Measurements from ENCODE around the gene GPC2.

Gene GPC2

GRCh38 chr7:100195222-100195621 lies 18.0 kb upstream of the GPC2 start:
- TF ChIP-seq POLR2AphosphoS5 (IDR thresholded peaks at IDR 0.05; ENCODE audit: low read depth, low read length), result no peak

GRCh38 chr7:100192969-100193368 lies 15.8 kb upstream of the GPC2 start:
- TF ChIP-seq FOXP2 (optimal IDR thresholded peaks at IDR 0.05; ENCODE audit: borderline replicate concordance, extremely low read depth, extremely low read length, insufficient read depth) (no peak), REST (IDR thresholded peaks at IDR 0.05; ENCODE audit: insufficient read depth in 1 of 2, low read depth in 2 of 2, low read length in 2 of 2) (no peak), POLR2AphosphoS5 (IDR thresholded peaks at IDR 0.05; ENCODE audit: low read depth, low read length) (no peak), SIN3A (IDR thresholded peaks at IDR 0.05; ENCODE audit: borderline replicate concordance, insufficient read depth, low read length) (no peak), TAF1 (IDR thresholded peaks at IDR 0.05; ENCODE audit: borderline replicate concordance, insufficient read depth, low read length) (no peak)

- no peak for TF ChIP-seq SIN3A (IDR thresholded peaks at IDR 0.05; ENCODE audit: borderline replicate concordance, insufficient read depth, low read length)
- TF ChIP-seq REST (IDR thresholded peaks at IDR 0.05; ENCODE audit: insufficient read depth in 1 of 2, low read depth in 2 of 2, low read length in 2 of 2), result no peak
- no peak for TF ChIP-seq POLR2AphosphoS5 (IDR thresholded peaks at IDR 0.05; ENCODE audit: low read depth, low read length)
- TF ChIP-seq FOXP2 (optimal IDR thresholded peaks at IDR 0.05; ENCODE audit: borderline replicate concordance, extremely low read depth, extremely low read length, insufficient read depth), result no peak
- no peak for TF ChIP-seq TAF1 (IDR thresholded peaks at IDR 0.05; ENCODE audit: borderline replicate concordance, insufficient read depth, low read length)
These were observed 14.6 kb upstream of the GPC2 start for GRCh38 chr7:100191775-100192174.

- TF ChIP-seq SIN3A (IDR thresholded peaks at IDR 0.05; ENCODE audit: borderline replicate concordance, insufficient read depth, low read length), result no peak
- TF ChIP-seq REST (IDR thresholded peaks at IDR 0.05; ENCODE audit: insufficient read depth in 1 of 2, low read depth in 2 of 2, low read length in 2 of 2), result no peak
- TF ChIP-seq FOXP2 (optimal IDR thresholded peaks at IDR 0.05; ENCODE audit: borderline replicate concordance, extremely low read depth, extremely low read length, insufficient read depth), result no peak
- no peak for TF ChIP-seq POLR2AphosphoS5 (IDR thresholded peaks at IDR 0.05; ENCODE audit: low read depth, low read length)
- TF ChIP-seq TAF1 (IDR thresholded peaks at IDR 0.05; ENCODE audit: borderline replicate concordance, insufficient read depth, low read length), result no peak
These were observed 13.0 kb upstream of the GPC2 start for GRCh38 chr7:100190048-100190711.

GRCh38 chr7:100189061-100189460 lies 11.9 kb upstream of the GPC2 start:
- TF ChIP-seq FOXP2 (optimal IDR thresholded peaks at IDR 0.05; ENCODE audit: borderline replicate concordance, extremely low read depth, extremely low read length, insufficient read depth), result no peak
- no peak for TF ChIP-seq POLR2AphosphoS5 (IDR thresholded peaks at IDR 0.05; ENCODE audit: low read depth, low read length)
- no peak for TF ChIP-seq TAF1 (IDR thresholded peaks at IDR 0.05; ENCODE audit: borderline replicate concordance, insufficient read depth, low read length)
- no peak for TF ChIP-seq REST (IDR thresholded peaks at IDR 0.05; ENCODE audit: insufficient read depth in 1 of 2, low read depth in 2 of 2, low read length in 2 of 2)
- no peak for TF ChIP-seq SIN3A (IDR thresholded peaks at IDR 0.05; ENCODE audit: borderline replicate concordance, insufficient read depth, low read length)
